Stimulated activated CD4-positive, alpha-beta T cell treated with anti-CD3 and anti-CD28 coated beads, Interleukin-15, amount 100 ng/mL, for 1 hour (primary cell): ENCODE data around the gene TSFM.
"Not testable (repeated sequence)": the region's sequence is repeated elsewhere in the genome, so short reads cannot be mapped to it uniquely, and the experiment has no call there.

ENCODE experiments used
- DNase-seq, 2 donors: peaks; one replicate each; pipeline ENCODE4 v3.0.0-alpha.2; 2020; ENCODE audit warnings: low read depth in 1 of 2, low spot score in 1 of 2

TSFM gene

GRCh38 chr12:57813971-57814772 is 31.6 kb downstream of the TSFM start:
- no peak for DNase-seq

GRCh38 chr12:57815177-57816000 is 32.8 kb downstream of the TSFM start:
- no peak for DNase-seq

DNA sequence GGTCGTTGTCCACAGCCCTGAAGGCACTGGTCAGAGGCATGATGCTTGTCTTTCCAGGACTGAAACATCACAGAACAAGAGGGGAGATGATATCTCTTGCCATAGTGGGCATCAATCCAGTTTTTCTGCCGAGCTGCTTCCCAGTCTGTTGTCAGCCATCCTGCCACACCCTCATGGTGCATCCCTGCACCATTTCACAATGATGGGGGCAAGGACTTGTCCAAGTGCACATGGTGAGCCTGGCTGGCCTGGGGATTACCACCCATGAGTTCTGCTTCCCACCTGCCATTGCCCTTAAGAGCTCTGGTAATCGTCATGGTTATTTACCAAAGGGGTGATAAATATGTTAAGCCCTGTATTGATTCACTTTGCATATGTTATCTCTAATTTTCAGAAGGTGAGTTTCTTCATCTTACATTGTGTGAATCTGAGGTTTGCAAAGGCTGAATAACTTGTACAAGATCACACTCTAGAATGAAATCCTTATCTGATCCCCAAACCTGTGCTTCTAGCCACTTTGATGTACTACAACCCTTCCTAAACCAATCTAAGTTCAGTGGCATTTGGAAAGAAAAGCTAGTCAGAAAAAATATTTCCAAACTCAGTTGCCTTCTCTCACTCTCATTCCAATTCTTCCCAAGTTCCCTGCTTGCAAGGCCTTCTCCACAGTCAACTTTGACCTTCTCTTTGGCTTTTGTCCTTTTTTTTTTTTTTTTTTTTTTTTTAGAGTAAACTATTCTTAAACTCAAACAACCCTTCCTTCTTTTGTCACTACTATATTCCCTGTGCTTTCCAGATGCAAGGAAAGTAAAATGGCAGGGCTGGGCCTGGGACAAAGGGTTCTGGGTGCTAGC is 33.6 kb downstream of the TSFM start:
- DNase-seq, result no peak

DNA sequence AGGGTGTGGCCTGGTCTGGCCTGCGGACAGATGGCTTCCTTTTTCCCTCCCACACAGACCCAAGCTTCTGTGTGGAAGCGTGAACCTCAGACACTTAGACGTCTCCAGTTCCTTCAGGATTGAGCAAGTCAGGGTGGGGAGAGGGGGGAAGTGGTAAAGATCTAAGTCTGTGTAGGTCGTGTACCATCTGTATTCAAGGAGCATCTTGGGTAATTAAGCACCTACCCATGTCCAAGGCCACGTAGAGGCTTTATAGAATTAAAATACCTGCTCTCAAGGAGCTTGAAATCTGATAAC is 34.2 kb downstream of the TSFM start:
- DNase-seq, result no peak

DNA sequence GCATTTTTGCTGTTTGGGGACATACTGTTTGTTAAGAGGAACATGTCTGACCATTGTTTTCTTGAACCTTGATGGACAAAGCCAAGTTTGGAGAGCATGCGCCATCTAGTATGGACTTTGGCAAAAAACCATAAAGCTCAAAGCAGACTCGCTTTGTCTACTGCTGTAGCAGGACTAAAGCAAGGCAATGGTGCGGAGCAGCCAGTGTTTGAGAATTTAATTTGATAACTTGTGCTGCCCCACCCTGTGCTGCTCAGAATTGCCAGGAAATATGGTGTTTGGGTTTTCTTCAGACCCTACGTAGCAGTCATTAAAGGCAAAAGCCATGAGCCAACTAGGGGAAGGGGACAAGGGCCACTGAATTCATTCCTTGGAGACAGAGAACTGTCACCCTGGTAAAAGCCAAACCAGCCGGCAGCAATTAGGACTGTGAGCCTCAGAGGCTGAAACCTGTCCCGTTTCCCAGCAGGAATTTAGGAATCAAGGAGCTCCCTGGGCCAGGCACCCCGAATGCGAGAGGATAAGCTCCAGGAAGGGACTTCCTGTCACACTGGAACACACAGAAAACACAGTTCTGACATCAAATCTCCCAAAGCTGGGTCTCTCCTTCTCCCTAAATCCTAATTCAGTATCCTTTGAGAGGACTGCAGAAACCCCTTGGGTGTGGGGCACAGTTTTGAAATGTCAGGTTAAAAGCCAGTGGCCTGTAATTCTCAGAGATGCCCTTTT is 34.8 kb downstream of the TSFM start:
- DNase-seq, result no peak

GRCh38 chr12:57817990-57818331 is 35.4 kb downstream of the TSFM start:
- not testable (repeated sequence) for DNase-seq

DNA sequence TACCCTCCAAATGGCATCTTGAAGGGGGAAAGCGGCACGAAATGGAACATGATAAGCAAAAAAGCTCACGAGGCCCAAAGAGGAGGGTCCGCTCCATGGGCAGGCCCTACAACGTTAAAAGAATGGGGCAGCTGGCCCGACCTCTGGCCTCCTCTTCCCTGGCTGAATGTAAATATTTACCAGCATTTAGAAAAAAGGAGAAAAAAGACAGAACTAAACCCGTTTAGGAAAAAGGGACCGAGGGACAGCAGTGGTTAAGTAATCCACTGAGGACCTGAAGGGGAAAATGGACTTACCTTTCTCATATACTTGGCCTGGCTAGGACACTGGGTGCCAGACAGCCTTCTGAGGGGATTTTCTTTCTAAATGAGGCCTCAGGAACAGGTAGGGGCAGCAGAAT is 37.5 kb downstream of the TSFM start:
- not testable (repeated sequence) for DNase-seq

- DNase-seq, result not testable (repeated sequence)
Observed at GRCh38 chr12:57821015-57821414, 38.4 kb downstream of the TSFM start.

GRCh38 chr12:57821474-57822214 is 39.1 kb downstream of the TSFM start:
- no peak for DNase-seq

DNA sequence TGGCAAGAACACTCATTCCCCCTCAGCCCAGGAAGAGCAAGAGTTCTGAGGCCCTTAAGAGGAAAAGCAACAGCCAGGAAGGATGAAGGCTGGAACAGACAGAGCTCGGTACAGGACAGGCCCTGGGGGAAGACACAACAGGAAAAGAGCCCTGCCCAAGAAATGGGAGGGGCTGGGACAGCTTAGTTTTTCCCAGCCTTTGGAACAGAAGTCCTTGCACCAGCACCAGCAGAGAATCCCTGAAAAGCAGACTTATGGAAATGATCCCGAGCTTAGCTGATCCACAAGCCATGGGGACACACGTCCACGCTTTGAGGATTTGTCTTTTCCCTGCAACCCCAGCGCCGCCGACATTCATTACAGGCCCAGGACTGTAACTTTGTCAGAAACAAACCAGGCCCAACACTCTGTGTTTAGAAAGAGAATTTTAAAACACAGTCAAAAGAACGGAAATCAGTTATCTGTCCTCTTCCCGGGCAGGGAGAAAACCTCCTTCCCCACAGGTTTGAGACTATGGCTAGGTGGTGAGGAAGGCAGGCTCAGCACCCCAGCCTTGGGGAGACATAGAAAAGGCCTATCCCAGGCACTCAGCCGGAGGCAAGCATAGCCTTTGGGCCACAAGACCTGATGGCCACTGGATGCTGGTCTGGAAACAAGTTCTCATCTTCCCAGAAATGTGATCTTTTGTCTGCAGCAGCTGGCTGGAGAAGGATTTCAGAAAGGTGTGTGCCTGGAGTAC is 40.0 kb downstream of the TSFM start:
- DNase-seq, result no peak

GRCh38 chr12:57823131-57823907 is 40.7 kb downstream of the TSFM start:
- DNase-seq, result no peak

DNA sequence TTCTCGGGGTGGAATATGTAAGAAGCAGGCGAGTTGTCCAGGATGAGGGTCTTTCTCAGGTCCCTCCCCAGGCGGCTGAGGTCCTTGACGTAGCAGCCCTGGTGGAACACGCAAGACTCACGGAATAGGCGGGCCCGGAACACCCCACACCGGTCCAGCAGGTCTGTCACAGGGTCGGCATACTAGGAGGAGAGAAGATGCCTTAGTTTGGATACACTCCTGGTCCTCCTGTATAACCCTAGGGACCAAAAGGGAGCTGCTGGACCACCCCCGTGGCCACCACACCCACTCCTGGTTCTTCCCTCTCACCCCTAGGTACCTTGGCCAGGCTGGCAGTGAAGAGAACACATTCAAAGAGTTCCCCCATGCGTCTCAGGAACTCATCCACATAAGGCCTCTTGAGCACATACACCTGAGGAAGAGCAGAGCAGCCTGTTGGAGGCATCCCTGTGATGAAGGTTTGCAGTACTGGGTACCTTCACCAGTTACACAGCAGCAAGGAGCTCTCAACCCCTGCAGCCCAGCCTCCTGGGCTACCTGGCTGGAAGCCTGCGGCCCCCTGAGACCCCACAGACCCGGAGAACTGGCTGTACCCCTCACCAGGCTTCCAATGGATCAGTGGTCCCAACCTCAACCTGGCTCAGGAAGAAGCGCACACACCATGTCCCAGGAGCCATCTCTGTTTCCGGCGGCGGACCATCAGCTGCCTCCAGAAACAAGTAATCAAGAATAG is 41.5 kb downstream of the TSFM start:
- no peak for DNase-seq

DNA sequence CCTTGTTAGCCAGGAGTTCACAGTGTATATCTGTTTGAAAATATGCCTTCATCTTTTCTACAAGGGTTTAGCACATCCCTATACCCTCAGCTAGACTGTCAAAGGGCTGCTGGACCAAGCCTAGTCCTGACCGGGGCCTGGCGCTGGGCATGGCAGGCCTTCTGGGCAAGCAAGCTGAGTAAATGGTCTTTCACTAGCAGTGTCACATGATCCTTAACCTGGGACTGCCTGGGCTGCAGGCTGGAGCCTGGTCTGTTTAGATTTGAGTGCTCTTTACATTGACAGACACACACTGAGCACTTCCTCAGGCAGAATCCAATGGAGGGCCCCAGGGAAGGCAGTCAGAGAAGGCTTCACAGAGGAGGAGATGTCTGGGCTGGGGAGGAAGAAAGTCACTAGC is 42.9 kb downstream of the TSFM start:
- no peak for DNase-seq

DNA sequence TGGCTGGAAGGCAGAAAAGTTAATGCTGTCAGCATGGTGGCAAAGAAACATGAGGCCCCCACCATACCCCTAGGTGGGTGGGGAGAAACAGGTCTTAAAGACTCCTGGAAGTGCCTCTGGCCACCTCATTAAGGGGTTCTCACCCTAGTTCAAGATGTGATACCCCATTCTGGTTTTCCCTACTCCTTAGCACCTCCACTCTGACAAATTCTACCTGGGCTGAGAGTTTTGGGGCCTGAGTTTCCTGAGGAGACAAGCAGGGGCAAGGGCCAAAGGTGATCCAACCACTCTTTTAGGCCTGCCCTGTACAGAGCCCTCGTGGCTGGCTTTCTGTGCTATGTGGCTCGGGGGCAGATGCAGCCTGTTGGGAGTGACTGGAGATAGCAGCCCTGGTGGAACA is 43.8 kb downstream of the TSFM start:
- no peak for DNase-seq

DNA sequence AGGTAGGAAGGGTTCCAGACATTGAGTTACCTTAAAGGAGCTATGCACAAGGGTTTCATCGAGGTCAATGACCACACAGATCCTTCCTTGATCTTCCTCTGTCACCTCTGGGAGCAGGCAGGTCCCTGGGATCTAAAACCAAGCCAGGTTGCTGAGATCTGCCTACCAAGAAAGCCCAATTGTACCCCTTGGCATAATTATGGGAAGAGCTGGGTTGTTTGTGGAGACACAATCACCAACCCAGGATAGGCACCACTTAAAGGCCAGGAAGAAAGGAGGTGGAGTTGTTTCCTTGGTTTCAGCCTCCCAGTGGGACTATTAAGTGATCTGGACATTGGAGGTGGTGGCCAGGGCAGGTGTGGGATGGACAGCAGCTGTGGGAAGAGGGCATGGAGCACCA is 44.4 kb downstream of the TSFM start:
- no peak for DNase-seq

DNA sequence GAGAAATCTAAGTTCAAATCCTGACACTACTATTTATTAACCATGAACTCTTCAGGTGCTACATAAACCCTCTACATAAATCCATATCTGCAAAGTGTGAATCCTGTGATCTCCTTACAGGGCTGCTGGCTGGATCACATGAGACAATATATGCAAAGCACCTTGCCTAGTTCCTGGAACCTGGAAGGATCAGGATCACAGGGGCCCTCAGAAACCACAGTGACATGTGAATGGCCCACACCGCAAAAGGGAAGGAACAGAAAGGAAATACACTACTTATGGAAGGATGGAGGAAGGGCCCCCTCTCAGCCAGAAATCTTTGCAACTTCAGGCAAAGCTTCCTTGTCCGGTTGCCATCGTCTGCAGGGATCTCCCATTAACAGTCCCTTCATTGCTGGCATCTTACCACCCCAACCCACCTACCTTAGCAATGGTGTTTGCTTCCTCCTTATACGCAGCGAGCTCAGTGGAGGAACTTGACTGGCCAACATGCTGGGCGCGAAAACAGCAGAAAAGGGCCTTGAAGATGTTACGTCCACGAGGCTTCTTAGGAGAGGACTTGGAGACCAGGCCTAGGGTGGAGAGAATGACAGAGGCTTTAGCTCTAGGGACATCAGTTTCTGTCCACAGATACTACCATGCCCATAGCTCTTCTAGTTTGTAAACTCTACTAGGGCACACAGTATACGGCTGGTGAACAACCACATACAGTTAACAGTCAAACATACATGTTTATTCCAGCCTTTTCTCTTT is 46.6 kb downstream of the TSFM start:
- no peak for DNase-seq

GRCh38 chr12:57830393-57830792 is 47.8 kb downstream of the TSFM start:
- DNase-seq, result no peak

- no peak for DNase-seq
Observed at GRCh38 chr12:57832966-57833365, 50.4 kb downstream of the TSFM start.
